GM13976 (cell line): ENCODE measurements around the gene MYLK.

Experiments
- DNase-seq: peaks from one replicate; pipeline ENCODE4 v3.0.0; 2012; ENCODE audit warnings: low spot score
- CTCF ChIP-seq: IDR thresholded peaks from 2 replicates; pipeline ENCODE4 v1.5.1; 2012; ENCODE audit warnings: borderline replicate concordance, mild to moderate bottlenecking; ENCODE audit not compliant: insufficient read depth; ENCODE audit errors: extremely low read depth, missing control alignments, control extremely low read depth
- in situ Hi-C: fragments of 300-500 bp; cut with MboI; formaldehyde crosslinking; loops from one replicate; pipeline ENCODE4 v1.12.0; 2022; ENCODE audit warnings: low sequenced_read_pairs, mixed read lengths, inconsistent platforms; ENCODE audit not compliant: unreplicated experiment

Gene MYLK

GRCh38 chr3:123818921-123819429, 65.2 kb downstream of the MYLK start:
- no peak for DNase-seq
- in situ Hi-C loops, result no loop called here
- TF ChIP-seq CTCF, result no peak

- in situ Hi-C loops, result no loop called here
- no peak for TF ChIP-seq CTCF
- no peak for DNase-seq
Measured at GRCh38 chr3:123818324-123818920, 65.7 kb downstream of the MYLK start.

GRCh38 chr3:123817413-123817812, 66.7 kb downstream of the MYLK start:
- DNase-seq, result no peak
- no peak for TF ChIP-seq CTCF
- in situ Hi-C loops, result no loop called here

- in situ Hi-C loops, result no loop called here
- no peak for TF ChIP-seq CTCF
- no peak for DNase-seq
Measured at GRCh38 chr3:123816673-123817207, 67.4 kb downstream of the MYLK start.

GRCh38 chr3:123815981-123816380, 68.2 kb downstream of the MYLK start:
- TF ChIP-seq CTCF, result no peak
- in situ Hi-C loops, result no loop called here
- DNase-seq, result no peak

- no peak for DNase-seq
- TF ChIP-seq CTCF, result no peak
- in situ Hi-C loops, result no loop called here
Measured at GRCh38 chr3:123813876-123814275, 70.3 kb downstream of the MYLK start.

- DNase-seq, result no peak
- TF ChIP-seq CTCF, result no peak
- in situ Hi-C loops, result no loop called here
Measured at GRCh38 chr3:123809597-123809996, 74.5 kb downstream of the MYLK start.
